HUDEP-2 (cell line): ENCODE results near the gene GULP1.

Experiments used
- DNase-seq, 76 experiments: peaks; one replicate each; lab custom pipeline; 2025; ENCODE audit not compliant: unreplicated experiment in 76 of 76; lab: John Stamatoyannopoulos, UW

GULP1 gene

DNA sequence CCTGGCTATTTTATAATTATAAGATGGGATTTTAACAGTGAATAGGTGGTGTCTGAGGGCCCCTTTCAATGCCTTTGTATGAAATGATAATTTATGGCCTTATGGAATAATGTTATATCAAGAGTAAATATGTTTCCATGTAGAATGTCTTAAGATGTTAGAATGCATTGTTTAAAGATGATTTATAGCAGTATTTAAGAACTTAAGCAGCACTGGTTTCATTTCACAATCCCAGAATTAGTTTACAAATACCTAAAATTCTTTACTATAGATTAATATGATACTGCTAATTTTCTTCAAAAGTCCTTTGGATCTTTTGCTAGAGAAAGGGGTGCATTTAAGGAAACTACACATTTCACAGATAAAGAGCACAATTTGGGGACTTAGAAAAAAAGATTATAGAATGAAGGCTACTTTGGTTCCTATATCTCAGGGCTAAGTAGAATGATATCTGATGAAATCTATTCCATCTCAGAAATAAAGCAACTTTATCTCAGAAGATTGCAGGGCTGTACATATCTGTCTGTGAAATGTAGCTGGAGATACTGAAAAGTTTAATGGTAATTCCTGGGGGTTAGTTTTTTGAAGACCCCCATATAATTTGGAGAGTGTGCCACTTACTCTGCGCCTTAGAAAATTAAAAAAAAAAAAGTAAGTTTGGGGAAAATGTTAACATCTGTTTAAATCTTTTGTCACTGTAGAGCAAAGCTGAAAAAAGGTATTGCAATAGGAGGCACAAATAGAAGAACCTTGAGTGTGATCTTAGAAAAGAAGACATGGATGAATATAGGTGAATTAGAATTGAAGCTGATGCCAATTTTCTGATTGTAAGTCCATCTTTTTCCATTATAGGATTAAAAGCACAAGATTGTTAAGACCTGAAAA lies 123.4 kb downstream of the GULP1 start:
- no peak for DNase-seq

DNA sequence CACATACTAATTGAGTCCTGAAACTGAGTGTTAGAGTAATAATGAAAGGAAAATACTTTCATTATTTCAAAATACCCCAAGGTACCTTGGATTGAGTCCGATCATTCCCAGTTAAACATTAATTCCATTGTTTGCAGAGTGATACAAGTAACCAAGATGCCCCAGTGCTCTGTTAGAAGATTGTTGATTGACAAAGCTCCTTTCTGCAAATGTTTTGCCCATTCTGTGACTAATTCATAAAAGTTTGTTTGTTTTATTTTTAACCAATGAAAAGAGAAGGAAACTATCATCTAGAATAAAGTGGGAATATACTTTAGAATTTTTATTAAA lies 124.0 kb downstream of the GULP1 start:
- no peak for DNase-seq

DNA sequence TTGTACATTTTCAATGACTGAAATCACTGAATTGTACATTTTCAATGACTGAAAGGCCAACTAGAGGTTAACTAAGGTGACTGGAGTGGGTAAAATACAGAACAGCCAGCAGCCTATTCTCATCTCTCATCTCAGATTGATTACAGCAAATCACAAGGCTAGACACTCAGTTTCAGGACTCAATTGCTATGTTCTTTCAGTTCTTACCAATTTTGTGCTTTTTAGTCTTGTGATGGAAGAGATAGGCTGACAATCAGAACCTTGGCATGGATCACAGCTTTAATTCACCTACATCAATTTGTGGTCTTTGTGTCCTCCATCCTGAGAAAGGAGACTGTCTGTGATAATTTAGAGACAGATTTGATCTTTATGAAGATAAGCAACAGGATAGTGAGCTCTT lies 124.7 kb downstream of the GULP1 start:
- no peak for DNase-seq

DNA sequence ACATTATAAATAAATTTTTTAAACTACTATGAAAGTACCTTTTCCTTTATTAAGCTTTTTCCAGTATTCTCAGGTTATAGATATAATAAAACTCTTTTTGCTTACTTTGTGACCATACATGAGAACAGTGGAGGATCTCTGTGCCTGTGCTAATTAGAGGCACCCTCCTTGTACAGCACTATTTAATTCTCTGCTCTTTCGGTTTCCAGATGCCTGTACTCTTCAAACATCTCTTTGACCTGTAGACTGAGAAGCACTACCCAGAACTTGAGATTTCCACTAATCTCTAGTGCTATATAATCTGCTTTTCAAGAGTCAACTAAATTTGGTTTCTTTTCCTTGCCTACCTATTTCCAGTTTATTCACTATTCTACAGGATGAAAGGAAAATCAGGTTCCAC lies 131.1 kb downstream of the GULP1 start:
- no peak for DNase-seq

DNA sequence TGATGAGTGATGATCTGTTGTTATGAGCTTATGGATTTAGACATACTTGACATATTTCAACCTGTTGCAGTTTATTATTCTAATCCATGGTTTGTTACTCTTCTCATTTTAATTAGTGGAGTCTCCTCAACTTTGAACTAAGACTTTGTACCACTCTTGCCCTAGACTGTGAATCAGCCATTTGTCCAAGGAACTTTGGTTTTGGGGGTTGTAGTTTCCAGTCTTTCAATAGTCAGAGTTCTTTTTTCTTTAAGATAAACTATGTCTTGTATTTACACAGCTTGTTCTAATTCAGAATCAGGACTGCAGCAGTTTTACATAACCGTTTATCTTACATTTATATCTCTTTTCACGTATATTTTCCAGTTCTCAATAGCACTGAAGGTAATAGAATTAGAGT lies 133.6 kb downstream of the GULP1 start:
- DNase-seq: no peak

DNA sequence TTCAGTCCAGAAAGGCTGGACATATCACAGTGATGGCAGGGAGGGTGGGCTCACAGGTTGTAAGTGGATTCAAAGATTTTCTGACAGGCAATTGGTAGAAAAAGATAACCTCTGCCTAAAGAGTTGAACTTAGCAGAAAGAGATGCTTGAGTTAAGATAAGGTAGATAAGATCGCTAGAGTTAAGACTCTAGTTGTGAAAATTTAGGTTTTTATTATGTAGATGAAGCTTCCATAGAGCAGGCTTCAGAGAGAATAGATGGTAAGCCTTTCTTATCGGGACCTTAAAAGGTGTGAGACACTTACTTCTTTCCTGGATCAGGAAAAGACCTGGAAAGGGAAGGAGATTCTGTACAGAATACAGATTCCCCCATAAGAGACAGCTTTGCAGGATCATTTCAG lies 134.4 kb downstream of the GULP1 start:
- no peak for DNase-seq

DNA sequence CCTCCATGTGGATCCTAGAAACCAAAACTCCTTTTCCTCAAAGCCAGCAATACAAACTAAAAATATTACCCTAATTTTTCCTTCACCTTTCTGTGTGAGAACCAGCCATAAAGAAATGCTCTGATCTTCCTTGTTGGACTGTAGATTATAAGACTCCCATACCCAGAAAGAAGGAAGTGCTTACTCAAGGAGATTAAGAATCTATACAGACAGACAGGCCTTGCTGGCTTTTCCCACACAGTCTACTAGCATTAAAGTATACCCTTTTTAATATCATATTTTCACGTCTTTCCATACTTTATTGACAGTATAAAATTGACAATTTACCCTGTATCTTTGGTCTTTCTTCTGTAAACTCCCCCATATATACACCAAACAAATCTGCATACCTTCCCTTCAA lies 139.0 kb downstream of the GULP1 start:
- DNase-seq: no peak

DNA sequence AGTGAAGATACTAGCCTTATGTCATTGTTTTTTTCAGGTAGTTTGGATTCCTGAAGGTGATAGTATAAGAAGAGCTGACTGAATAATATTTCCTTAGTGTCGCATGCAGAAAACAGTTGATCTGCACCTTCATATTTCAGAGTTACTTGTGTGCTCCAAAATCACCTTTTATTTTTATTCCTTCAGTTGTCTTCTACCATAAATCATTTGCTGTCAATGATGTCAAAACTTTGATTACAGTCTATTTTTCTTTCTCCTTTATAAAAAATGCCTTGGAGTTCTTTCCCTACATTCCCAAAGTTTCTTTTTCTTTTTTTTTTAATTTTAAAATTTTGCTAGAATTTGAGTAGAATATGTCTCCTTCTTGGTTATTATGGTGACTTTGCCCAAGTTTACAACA lies 142.3 kb downstream of the GULP1 start:
- no peak for DNase-seq

DNA sequence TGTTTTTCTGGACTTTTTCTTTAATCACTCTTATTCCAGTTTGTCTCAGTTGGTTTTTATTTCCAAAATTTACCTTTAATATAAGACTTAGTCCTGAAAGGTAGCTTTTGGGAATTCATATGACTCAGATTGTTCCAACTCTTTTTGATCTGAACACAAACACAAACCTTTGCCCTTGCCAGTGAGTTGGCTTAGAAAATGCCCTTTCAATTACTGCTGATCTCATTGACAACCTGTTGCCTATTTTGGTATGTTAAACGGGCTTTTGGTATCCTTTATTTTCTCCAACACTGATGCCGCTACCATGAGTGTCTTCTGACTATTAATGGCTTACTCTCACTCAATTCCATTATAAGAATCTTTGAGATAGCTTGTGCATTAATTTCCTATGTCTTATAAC lies 143.4 kb downstream of the GULP1 start:
- no peak for DNase-seq

DNA sequence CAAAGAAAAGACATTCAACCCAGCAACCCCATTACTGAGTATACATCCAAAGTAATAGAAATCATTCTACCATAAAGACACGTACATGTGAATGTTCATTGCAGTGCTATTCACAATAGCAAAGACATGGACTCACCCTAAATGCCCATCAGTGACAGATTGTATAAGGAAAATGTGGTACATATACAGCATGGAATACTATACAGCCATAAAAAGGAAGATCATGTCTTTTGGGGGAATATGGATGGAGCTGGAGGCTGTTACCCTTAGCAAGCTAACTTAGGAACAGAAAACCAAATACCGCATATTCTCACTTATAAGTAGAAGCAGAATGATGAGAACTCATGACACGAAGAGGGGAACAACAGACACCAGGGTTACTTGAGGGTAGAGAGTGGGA lies 145.9 kb downstream of the GULP1 start:
- no peak for DNase-seq

DNA sequence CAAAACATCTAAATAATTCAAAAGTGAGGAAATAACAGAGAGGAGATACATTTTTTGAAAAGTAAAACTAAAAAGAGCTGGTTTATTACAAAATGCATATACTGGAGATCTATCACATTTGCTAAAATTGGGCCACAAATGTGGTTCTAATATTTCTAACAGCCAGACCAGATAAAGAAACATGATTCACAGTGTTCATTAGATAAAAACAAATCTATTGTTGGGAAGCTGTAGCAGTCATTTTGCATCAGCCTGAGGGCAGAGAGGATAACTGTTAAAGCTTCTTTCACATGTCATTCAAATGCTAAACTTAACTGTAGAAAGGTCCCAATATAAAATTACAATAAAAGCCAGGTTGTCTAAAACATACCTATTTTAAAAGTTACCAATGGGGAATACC lies 148.3 kb downstream of the GULP1 start:
- DNase-seq: no peak

DNA sequence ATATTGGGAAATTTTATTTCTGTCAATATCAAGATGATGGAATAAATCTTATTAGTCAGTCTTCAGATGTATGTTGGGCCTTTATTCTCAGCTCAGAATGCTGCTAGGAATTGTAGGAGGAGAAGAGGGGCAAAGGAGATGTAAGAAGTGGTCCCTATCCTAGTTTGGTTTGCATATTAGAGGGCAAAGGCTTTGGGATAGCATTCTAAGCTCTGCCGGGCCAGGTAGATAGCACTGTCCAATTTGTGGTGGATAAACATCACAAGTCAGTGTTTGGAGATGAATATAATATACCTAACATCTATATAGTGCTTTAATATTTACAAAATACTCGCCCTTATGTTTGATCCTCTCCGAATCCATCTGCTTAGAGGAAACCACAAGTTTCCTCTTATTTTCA lies 149.2 kb downstream of the GULP1 start:
- no peak for DNase-seq

DNA sequence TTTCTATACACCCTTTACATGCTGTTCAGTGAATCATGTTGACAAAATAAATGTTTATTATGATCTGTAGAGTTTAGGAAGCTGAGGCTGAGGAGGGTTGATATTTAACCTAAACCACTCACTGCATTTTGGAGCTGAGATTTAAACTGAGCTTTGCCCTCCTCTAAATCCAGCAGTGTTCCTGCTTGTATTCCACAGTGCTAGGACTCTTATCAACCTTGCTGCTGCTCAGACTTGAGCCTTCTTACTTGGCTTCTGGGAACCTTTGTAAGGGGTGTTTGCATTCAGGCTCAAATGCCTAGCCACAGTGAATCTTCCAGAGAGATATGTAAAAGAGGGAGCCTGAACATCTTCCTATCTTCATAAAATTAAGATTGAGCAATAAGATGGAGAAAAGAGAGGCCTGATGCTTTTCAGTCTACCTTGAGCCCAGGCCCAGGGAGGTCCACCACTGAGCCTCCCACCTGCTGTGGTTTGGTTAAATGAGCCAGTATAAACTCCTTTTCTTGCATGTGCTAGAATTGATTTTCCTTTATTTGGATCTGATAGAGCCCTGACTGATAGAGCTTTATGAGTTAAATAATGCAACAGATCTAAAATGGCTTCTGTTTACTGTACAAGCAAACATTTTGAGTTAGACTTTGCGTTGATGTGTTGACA lies 149.7 kb downstream of the GULP1 start:
- DNase-seq: no peak

DNA sequence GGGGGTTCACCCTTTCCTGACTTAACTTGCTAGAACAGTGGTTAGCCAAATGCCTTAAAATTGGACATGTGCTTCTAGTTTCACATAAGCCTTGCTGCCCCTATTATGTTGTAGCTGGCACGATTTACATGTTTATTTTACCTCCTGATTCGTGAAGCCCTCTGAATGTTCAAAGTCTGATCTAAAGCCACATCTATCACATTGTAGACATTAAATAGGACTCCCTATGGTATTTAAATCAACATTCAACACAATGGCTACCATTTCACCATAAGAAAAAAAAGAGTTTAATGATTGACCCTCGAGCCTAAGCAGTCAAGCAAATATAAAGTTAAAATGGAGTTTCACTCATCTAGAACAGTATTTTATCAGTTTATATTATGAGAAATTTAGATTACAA lies 151.5 kb downstream of the GULP1 start:
- DNase-seq: no peak

DNA sequence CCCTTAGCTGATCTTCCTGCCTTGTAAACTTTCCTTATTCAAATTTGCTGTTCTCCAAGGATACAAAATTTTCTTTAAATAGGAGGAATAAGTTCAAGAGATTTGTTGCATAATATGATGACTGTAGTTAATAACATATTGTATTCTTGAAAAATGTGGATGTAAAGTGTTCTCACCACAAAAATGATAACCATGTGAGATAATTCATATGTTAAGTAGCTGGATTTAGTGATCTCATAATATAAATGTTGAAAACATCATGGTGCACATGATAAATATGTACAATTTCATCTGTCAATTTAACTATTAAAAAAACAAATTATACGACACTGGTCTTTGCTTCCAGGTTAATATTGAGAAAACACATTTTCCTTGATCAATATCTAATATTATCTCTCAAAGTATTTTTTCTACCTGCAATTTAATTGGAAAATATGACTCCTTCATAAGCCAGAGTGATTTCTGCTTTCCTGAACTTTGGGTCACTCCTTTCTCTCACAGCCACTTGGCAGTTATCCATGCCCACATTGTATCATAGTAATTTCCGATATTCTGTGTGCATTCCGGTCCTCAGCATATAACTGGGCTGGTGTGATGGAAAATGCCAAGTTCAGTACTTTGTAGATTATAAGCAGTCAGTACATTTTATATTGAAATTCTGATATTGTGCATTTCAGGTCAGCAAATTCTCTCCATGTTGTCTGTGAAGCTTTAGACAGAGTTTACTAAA lies 152.6 kb downstream of the GULP1 start:
- no peak for DNase-seq

DNA sequence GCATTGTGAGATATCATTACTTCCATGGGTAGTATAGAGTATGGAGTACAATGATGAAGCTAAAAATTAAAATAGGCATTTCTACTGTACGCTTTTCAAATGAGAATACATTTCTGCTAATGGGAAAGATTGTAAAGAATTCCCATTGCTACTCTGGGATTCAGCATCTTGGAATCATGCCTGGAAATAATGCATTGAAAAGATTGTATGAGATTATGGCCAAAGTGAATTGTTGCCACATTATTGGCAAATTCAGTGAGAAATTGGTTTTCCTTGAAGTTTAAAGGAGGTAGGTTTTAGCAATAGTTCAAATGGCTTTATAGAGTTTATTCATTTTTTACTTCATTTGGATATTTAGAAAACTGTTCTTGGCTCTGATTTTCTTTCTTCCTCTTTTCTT lies 157.9 kb downstream of the GULP1 start:
- no peak for DNase-seq

DNA sequence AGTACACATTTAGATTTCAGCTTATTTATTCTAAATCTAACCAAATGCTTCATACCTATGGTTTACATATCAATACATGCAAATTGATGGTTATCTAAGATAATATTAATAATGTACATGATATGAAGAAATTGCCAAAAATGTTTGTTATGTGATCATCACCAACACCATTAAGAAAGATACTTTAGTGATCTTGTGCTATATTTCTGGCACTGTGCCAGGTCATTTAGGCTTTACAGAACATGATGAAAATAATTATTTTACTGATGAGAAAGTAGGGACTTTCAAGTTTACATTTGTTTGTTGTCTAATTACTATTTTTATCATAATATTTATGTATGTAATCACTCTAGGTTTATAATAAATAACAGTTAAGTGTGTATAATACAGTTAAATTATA lies 158.3 kb downstream of the GULP1 start:
- DNase-seq: no peak

DNA sequence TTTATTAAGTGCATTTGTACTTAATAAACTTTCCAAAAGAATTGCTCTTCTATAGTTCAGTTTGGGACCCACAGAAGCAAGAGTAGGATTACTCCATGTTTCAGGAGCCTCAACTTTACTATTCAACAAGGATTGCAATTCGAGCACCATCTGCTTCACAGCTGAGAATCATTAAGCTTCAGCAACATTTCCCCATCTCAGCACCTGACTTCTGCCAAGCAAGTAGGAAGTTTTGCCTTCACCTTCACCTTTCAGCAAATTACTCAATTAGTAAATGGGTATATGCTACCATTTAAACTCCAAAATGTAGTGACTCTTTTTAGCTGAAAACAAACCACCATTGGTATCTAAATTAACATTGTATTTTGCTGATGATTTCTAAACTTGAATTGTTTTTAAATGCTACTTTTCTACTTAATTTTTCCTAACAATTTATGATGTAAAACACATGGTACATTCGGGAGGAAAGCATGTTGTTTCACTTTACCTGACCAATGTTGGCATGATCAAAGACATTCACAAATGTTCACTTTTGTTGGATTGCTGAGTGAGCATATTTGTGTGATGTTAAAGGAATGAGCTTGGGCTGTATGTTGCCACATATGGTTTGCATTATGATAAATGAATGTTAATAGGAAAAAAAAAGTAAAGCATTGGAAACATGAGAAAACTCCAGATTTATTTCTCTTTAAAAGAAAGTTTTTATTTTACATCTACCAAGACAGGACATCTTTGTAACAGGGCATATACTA lies 159.2 kb downstream of the GULP1 start:
- no peak for DNase-seq

DNA sequence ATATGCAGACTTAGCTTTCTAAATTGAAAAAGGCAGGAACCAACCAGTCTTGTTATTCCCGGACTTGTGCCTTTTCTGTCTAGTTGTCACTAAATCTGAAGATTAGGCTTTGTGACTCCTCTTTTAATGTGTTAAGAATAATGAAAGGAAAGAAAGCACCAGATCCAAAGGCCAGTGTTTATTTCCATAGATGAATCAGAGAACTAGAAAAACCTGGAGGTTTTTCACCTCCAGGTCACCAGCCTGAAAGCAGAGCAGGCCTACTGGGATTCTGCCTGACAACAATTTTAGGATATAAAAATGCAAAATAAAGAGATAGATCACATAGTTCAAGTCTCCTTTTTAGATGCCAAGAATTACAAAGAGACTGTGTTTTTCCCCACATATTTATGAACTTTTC lies 160.4 kb downstream of the GULP1 start:
- no peak for DNase-seq

DNA sequence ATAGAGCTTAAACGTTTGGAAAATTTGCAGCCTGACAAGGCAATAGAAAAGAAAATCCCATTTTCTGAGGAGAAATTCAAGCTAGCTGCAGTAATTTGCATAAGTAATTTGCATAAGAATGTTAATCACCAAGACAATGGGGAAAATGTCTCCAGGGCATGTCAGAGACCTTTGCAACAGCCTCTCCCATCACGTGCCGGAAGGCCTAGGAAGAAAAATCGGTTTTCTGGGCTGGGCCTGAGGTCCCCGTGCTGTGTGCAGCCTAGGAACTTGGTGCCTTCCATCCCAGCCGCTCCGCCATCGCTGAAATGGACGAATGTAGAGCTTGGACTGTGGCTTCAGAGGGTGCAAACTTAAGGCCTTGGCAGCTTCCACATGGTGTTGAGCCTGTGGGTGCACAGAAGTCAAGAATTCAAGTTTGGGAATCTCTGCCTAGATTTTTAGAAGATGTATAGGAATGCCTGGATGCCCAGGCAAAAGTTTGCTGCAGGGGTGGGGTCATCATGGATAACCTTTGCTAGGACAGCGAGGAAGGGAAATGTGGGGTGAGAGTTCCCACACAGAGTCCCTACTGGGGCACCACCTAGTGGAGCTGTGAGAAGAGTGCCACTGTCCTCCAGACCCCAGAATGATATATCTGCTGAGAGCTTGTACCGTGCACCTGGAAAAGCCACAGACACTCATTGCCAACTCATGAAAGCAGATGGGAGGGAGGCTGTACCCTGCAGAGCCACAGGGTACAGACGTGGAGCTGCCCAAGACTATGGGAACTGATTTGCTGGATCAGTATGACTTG lies 164.6 kb downstream of the GULP1 start:
- DNase-seq: no peak
